OCI-LY1 (cell line): Measurements from ENCODE around the gene LEKR1.

ENCODE experiments used
- H2AFZ ChIP-seq: fragments of 200-600 bp; sonication (generic), shearing (Covaris generic); 2 replicates; pipeline ENCODE4 v1.6.0; 2014; ENCODE audit warnings: antibody characterized with exemption, mild to moderate bottlenecking, low read length
- H3F3A ChIP-seq: fragments of 200-600 bp; sonication (generic), shearing (Covaris generic); 2 replicates; pipeline ENCODE4 v1.6.0; 2014; ENCODE audit warnings: mild to moderate bottlenecking, antibody characterized with exemption, low read length, moderate library complexity; ENCODE audit not compliant: insufficient read depth
- H3K27ac ChIP-seq: fragments of 200-600 bp; sonication (generic); 2 replicates; pipeline ENCODE4 v1.5.1; 2014; ENCODE audit warnings: low read length, mixed run types, mild to moderate bottlenecking, low read depth; ENCODE audit not compliant: poor library complexity, severe bottlenecking
- H3K27me3 ChIP-seq: fragments of 200-600 bp; sonication (generic); 2 replicates; pipeline ENCODE4 v1.6.0; 2014; ENCODE audit warnings: antibody characterized with exemption, mild to moderate bottlenecking, low read length, moderate library complexity; ENCODE audit not compliant: insufficient read depth
- H3K36me3 ChIP-seq: fragments of 200-600 bp; sonication (generic); 2 replicates; pipeline ENCODE4 v1.6.1; 2014; ENCODE audit warnings: mild to moderate bottlenecking, antibody characterized with exemption, low read length, moderate library complexity, mixed read lengths; ENCODE audit not compliant: insufficient read depth
- H3K4me1 ChIP-seq: fragments of 200-600 bp; sonication (generic); 2 replicates; pipeline ENCODE4 v1.5.1; 2014; ENCODE audit warnings: mild to moderate bottlenecking, low read length, moderate library complexity; ENCODE audit not compliant: insufficient read depth, severe bottlenecking
- H3K4me2 ChIP-seq: fragments of 200-600 bp; sonication (generic), shearing (Covaris generic); 2 replicates; pipeline ENCODE4 v1.6.1; 2014; ENCODE audit warnings: low read length
- H3K4me3 ChIP-seq: fragments of 200-600 bp; sonication (generic); 2 replicates; pipeline ENCODE4 v1.5.1; 2014; ENCODE audit warnings: low read length, low read depth, mild to moderate bottlenecking, mixed read lengths; ENCODE audit not compliant: poor library complexity, severe bottlenecking
- H3K79me2 ChIP-seq: fragments of 200-600 bp; shearing (Covaris generic); 2 replicates; pipeline ENCODE4 v1.6.1; 2016; ENCODE audit warnings: mixed run types, low read length, mixed read lengths; ENCODE audit not compliant: insufficient read depth
- H3K9ac ChIP-seq: fragments of 200-600 bp; sonication (generic), shearing (Covaris generic); 2 replicates; pipeline ENCODE4 v1.6.1; 2014; ENCODE audit warnings: mild to moderate bottlenecking, low read length, mixed read lengths
- H3K9me2 ChIP-seq: fragments of 200-600 bp; sonication (generic), shearing (Covaris generic); 2 replicates; pipeline ENCODE4 v1.6.1; 2014; ENCODE audit warnings: low read depth, mild to moderate bottlenecking, low read length, mixed read lengths
- H3K9me3 ChIP-seq: fragments of 200-600 bp; shearing (Covaris generic); 2 replicates; pipeline ENCODE4 v1.6.1; 2014; ENCODE audit warnings: low read length, mixed read lengths
- H4K20me1 ChIP-seq: fragments of 200-600 bp; sonication (generic), shearing (Covaris generic); 2 replicates; pipeline ENCODE4 v1.6.0; 2016; ENCODE audit warnings: mild to moderate bottlenecking, low read length; ENCODE audit not compliant: insufficient read depth
- EZH2 ChIP-seq: fragments of 200-600 bp; sonication (generic), shearing (Covaris generic); IDR thresholded peaks from 2 replicates; pipeline ENCODE4 v1.8.0; 2017; ENCODE audit warnings: borderline replicate concordance, mixed run types, mild to moderate bottlenecking, antibody characterized with exemption, low read length, moderate library complexity, mixed read lengths
- TF ChIP-seq, protein P1 (sequence below): fragments of 200-600 bp; sonication (generic), shearing (Covaris generic); IDR thresholded peaks from 2 replicates; pipeline ENCODE4 v1.5.1; 2017; ENCODE audit warnings: mild to moderate bottlenecking, antibody characterized with exemption, low read length, moderate library complexity, mixed read lengths

Gene LEKR1

GRCh38 chr3:156782319-156782718 is 43.8 kb upstream of the LEKR1 start:
- Histone ChIP-seq H3K36me3 (peaks cover 4% of the 10 kb centered on the region; the same call in 1 of the 2 replicates), H4K20me1 (no peaks in the 10 kb centered on the region), H3K4me1 (no peaks in the 10 kb centered on the region), H3F3A (no peaks in the 10 kb centered on the region), H3K9ac (no peak overlapping the region), H3K9me2 (no peaks in the 10 kb centered on the region), H3K27me3 (no peaks in the 10 kb centered on the region), H3K4me2 (no peak overlapping the region), H3K4me3 (no peak overlapping the region), H3K79me2 (no peaks in the 10 kb centered on the region), H2AFZ (no peak overlapping the region), H3K27ac (no peak overlapping the region), H3K9me3 (no peaks in the 10 kb centered on the region)
- TF ChIP-seq, protein P1, sequence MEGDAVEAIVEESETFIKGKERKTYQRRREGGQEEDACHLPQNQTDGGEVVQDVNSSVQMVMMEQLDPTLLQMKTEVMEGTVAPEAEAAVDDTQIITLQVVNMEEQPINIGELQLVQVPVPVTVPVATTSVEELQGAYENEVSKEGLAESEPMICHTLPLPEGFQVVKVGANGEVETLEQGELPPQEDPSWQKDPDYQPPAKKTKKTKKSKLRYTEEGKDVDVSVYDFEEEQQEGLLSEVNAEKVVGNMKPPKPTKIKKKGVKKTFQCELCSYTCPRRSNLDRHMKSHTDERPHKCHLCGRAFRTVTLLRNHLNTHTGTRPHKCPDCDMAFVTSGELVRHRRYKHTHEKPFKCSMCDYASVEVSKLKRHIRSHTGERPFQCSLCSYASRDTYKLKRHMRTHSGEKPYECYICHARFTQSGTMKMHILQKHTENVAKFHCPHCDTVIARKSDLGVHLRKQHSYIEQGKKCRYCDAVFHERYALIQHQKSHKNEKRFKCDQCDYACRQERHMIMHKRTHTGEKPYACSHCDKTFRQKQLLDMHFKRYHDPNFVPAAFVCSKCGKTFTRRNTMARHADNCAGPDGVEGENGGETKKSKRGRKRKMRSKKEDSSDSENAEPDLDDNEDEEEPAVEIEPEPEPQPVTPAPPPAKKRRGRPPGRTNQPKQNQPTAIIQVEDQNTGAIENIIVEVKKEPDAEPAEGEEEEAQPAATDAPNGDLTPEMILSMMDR: no peak
- no peak for TF ChIP-seq EZH2

DNA sequence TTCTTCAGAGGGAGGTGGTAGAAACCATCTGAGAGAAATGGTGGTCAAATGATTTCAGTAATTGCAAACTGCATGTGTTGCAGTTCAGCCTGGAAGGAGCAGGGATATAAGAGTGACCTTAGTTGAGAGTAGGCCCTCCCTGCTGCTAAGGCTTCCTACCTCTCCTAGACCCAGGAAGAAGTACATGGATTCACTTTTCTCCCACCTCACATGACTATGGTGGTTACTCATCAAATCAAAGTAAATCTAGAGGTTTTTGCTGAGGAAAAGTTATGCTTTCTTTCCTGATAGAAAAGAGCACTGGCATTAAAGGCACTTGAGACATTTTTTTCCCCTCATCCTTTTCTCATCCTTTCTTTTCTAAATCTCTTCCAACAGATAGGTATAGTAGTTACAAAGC is 43.2 kb upstream of the LEKR1 start:
- no peaks in the 10 kb centered on the region for H3K27me3 ChIP-seq
- no peak overlapping the region for H3K4me2 ChIP-seq
- no peak overlapping the region for H3K27ac ChIP-seq
- no peaks in the 10 kb centered on the region for H3K9me3 ChIP-seq
- H4K20me1 ChIP-seq: no peaks in the 10 kb centered on the region
- no peaks in the 10 kb centered on the region for H3K9me2 ChIP-seq
- no peak overlapping the region for H2AFZ ChIP-seq
- TF ChIP-seq, protein P1: no peak
- TF ChIP-seq EZH2: no peak
- no peak overlapping the region for H3K4me3 ChIP-seq
- H3K4me1 ChIP-seq: no peaks in the 10 kb centered on the region
- no peak overlapping the region for H3K9ac ChIP-seq
- no peaks in the 10 kb centered on the region for H3F3A ChIP-seq
- H3K79me2 ChIP-seq: no peaks in the 10 kb centered on the region
- peaks cover 10% of the 10 kb centered on the region for H3K36me3 ChIP-seq

- Histone ChIP-seq H3K4me1 (no peaks in the 10 kb centered on the region), H4K20me1 (no peaks in the 10 kb centered on the region), H3K79me2 (no peaks in the 10 kb centered on the region), H2AFZ (no peak overlapping the region), H3K36me3 (peaks cover 15% of the 10 kb centered on the region), H3K4me3 (no peak overlapping the region), H3F3A (no peaks in the 10 kb centered on the region), H3K4me2 (no peak overlapping the region), H3K9me2 (no peaks in the 10 kb centered on the region), H3K9me3 (no peaks in the 10 kb centered on the region), H3K27me3 (no peaks in the 10 kb centered on the region), H3K27ac (no peak overlapping the region), H3K9ac (no peak overlapping the region)
- TF ChIP-seq, protein P1: no peak
- TF ChIP-seq EZH2: no peak
Measured at GRCh38 chr3:156787001-156787400, 39.2 kb upstream of the LEKR1 start.
